Urinary bladder (tissue), 4 donors: Measurements from ENCODE around the gene ENPEP. TPM values are rescaled to one million over a fixed set of nuclear protein-coding genes. Genes with fewer than 3 reads are reported as not detected.

ENCODE experiments used
- DNase-seq: peaks from one replicate; pipeline ENCODE4 v3.0.0-alpha.2; 2015; ENCODE audit errors: extremely low spot score
- H3K27ac ChIP-seq: one replicate; pipeline ENCODE4 v1.5.1; 2013; ENCODE audit warnings: low read depth, mild to moderate bottlenecking, moderate library complexity
- H3K36me3 ChIP-seq: one replicate; pipeline ENCODE4 v1.6.1; 2013; ENCODE audit warnings: mild to moderate bottlenecking, moderate library complexity; ENCODE audit not compliant: insufficient read depth
- H3K4me1 ChIP-seq: one replicate; pipeline ENCODE4 v1.6.1; 2013; ENCODE audit warnings: mild to moderate bottlenecking, moderate library complexity; ENCODE audit not compliant: insufficient read depth
- H3K4me3 ChIP-seq: one replicate; pipeline ENCODE4 v1.5.1; 2013; ENCODE audit warnings: low read depth, low read length
- WGBS: extraction: QIAGEN DNeasy Blood & Tissue Kit; methylation state at CpG from one replicate; pipeline ENCODE4 v1.1.7; 2013; 5-methylcytosine and 5-hydroxymethylcytosine counted together
- polyA plus RNA-seq: library from polyadenylated mRNA; stranded (reverse); fragments of 200-250 nt; gene quantifications from one replicate; pipeline ENCODE4 v1.2.3, GENCODE V29; 2013
- small RNA-seq: library from RNA; depleted of rRNA; stranded (forward); fragments of <200 nt; gene quantifications from one replicate; pipeline ENCODE3, GENCODE V24; 2014
- total RNA-seq: library from RNA; depleted of rRNA; stranded (reverse); fragments of >200 nt; gene quantifications from one replicate; pipeline ENCODE4 v1.2.3, GENCODE V29; 2014
- donor health status: healthy with polysubstance abuse.
- donor health status: healthy.

Gene ENPEP
- total and polyA plus RNA-seq, 2 donors: 2.0 to 45.6 TPM

GRCh38 chr4:110612631-110613269, 136.8 kb downstream of the ENPEP start:
- no peaks in the 10 kb centered on the region for H3K36me3 ChIP-seq
- peaks cover 2% of the 10 kb centered on the region for H3K4me1 ChIP-seq
- no peak overlapping the region for H3K27ac ChIP-seq
- DNase-seq: no peak
- H3K4me3 ChIP-seq: no peak overlapping the region
- 76% methylated on average over 23 of the region's 23 CpGs for WGBS

GRCh38 chr4:110613745-110614144, 137.8 kb downstream of the ENPEP start:
- no peaks in the 10 kb centered on the region for H3K36me3 ChIP-seq
- no peak overlapping the region for H3K27ac ChIP-seq
- 73% methylated on average over 3 of the region's 3 CpGs for WGBS
- H3K4me1 ChIP-seq: peaks cover 2% of the 10 kb centered on the region
- H3K4me3 ChIP-seq: no peak overlapping the region
- no peak for DNase-seq

- Histone ChIP-seq H3K36me3 (no peaks in the 10 kb centered on the region), H3K4me3 (no peak overlapping the region), H3K27ac (no peak overlapping the region), H3K4me1 (peaks cover 2% of the 10 kb centered on the region)
- DNase-seq: no peak
- WGBS: 68% methylated on average over 27 of the region's 27 CpGs
Observed at GRCh38 chr4:110614173-110614963, 138.4 kb downstream of the ENPEP start.

Small RNA genes within 50 kb of the gene (small RNA-seq; reads per million reads assigned to genes)
- not detected for gene RF00494

Other genes with a start within 250 kb of the ENPEP start
- gene PITX2, start 146.9 kb downstream of the ENPEP start, total RNA-seq: 30.4 TPM
- 76.0 TPM for gene PITX2, start 146.9 kb downstream of the ENPEP start, polyA plus RNA-seq